ENCODE data around the gene LETM1.
A peak's percentile ranks its signal among the peaks of the same experiment; 100 is the strongest.

LETM1 gene

DNA sequence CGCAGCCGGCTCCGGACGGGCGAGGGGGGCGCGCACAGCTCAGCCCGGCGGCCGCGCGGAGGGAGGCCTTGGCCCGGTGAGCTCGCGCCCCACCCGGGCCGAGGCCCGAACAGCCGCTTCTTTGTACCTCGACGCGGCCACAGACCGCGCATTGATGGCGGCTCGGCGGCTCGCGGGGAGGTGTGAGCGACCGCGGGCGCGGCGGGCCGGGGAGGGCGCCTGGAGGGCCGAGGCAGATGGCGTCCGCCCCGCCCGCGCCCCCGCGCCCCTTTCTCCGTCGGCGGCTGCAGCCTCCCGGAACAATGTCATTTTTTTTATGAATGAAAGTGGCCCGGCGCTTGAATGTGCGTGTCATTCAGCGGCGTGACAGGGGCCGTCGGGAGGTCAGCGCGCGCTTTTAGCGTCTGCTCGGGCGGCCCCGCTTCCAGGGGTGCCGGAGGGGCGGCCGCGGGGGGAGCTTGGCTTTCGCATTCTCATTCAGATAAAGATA lies 61.1 kb downstream of the LETM1 start:
- no peak for DNase-seq (ENCODE audit: low spot score)

DNA sequence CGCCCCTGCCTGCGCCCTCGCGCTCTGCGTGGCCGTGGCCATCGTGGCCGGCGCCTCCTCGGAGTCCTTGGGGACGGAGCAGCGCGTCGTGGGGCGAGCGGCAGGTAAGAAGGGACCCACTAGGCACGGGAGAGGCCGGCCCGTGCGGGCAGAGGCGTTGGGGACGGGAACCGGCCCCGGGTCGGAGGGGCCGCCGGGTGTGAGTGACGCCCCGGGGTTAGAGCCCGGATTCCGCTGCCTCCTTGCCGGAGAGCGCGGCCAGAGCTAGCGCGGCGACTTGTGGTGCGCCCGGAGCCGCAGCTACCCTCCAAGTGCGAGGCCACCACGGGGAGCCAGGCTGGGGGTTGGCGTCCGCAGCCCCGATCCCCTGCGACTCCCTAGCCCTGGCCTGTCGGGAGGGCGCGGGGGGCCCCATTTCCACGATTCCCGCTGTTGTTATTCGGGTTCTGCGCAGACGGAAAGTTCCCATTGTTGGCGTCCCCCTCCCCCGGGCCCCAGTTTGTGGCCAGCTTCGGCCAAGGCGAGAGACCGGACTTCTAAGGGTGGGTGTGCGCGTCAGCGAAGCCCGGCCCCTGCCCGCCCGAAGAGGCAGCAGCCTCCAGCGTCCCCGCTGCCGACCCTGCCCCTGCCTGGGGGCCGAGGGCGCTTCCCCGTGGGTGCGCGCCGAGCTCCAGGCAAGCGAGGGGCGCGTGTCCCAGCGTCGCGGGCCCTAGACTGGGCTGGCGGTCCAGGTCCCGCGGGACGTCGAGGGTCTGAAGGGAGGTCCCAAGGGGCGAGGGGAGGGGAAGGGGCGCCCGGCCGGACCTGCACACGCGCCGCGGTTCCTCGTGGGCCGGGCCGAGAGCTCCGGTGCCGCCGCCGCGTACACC lies 61.8 kb downstream of the LETM1 start:
- DNase-seq (ENCODE audit: low spot score): no peak

DNA sequence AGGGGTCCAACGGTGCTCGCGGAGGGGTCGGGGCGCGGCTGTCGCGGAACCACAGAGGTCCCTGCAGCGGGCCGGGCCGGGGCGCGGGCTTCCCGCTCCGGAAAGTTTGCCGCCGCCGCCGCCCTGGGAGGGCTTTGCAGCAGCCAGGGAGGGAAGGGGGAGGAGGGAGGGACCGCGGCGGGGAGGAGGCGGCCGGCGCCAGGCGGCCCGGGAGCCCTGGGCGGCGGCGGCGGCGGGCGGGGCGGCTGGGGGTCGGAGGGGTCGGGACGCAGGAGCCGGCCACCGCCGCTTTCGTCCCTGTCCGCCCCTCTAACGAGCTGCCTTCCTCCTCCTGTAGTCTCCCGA lies 62.5 kb downstream of the LETM1 start:
- DNase-seq (ENCODE audit: low spot score): peak; percentile 28

DNA sequence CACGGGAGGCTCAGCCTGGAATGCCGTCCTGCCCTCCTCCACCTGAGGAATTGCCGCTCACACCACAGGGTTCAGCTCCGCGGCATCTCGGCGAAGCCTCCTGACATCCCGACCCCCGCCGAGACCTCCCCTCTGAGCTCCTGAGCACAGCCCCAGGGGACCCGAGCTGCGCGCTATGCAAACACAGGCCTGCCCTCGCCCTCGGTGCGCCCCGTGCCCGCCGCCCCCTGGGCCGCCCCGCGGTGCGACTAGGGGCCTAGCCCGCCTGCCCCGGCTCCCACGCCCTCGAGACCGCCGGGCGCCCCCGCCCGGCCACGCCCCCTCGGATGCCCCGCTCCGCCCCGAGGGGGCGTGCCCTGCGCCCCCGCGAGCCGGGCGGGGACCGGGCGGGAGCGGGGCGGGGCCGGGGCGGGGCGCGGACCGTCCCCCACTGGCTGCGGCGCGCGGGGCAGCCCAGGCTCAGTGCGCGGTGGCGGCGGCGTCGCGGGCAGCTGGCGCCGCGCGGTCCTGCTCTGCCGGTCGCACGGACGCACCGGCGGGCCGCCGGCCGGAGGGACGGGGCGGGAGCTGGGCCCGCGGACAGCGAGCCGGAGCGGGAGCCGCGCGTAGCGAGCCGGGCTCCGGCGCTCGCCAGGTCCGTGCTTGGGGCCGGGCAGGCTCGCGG lies 63.0 kb downstream of the LETM1 start, which contains the start of gene FGFR3:
Gene FGFR3, plus strand, starts transcription at position 462 of the 664 bp plus-strand sequence. CDS start 642 bp downstream, outside the sequence.
- no peak for DNase-seq (ENCODE audit: low spot score)

DNA sequence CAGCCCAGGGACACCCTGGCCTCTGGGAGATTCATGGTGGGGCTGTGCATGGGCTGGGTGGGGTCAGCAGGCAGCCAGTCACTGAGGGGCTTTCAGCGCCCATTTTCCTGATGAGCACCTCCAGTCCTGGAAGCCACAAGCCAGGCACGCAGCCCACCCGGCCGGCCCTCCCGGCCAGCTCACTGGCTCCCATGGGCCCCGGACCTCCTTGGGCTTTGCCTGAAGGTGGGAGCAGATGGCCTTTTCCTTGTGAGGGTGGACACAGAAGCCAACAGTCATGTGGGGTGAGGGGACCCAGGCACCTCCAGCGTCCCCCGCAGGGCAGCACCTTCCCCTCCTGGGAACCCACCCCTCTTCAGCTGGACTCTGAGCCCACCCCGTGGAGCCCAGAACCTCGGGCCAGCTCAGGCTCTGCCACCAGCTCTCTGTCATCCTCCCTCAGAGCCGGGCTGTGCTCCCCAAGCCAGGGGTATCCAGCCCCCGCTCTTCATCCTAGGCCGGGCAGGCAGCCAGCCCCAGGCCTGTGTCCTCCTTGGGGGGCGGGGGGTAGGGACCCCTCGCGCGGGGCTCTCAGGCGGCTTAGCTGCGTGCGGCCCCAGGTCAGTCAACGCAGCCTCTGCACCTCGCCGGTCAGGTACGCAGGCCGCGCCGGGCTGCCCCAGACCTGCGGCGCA lies 63.7 kb downstream of the LETM1 start:
- no peak for DNase-seq (ENCODE audit: low spot score)

DNA sequence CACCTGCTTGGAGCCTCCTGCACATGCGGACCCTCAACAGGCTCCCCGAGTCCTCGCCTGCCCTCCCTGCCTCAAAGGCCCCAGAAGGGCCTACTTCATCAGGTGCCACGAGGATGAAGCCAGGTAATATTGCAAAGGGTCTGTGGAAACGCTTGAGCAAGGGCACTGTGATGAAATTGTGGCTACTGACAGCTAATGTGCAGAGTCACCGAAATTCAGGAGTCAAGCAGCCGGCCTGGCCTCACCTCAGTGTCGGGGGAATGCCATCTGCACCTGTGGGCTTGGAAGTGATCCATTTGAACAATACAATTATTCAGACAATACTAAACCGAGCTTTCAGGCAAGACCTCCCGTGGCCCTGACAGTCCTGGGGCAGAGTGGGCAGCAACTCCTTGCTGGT lies 66.0 kb downstream of the LETM1 start:
- no peak for DNase-seq (ENCODE audit: low spot score)

DNA sequence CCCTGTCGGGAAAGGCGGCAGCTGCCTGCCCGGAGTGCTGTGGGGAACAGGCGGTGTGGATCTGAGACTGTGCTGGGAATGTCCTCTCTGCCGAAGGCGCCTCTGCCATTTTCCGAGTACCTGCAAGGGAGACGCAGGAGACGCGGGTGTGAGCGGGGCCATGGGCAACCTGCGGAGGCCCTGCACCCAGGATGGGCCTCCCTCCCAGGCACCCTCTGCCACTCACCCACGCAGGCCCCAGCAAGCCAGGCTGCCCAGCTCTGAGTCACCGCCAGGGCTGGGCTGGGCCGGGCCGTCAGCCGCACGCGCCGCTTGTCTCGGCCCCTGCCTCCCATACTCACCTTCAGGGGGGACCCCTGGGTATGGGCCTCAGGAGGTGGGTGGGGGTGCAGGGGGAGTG lies 66.4 kb downstream of the LETM1 start:
- DNase-seq (ENCODE audit: low spot score): no peak

DNA sequence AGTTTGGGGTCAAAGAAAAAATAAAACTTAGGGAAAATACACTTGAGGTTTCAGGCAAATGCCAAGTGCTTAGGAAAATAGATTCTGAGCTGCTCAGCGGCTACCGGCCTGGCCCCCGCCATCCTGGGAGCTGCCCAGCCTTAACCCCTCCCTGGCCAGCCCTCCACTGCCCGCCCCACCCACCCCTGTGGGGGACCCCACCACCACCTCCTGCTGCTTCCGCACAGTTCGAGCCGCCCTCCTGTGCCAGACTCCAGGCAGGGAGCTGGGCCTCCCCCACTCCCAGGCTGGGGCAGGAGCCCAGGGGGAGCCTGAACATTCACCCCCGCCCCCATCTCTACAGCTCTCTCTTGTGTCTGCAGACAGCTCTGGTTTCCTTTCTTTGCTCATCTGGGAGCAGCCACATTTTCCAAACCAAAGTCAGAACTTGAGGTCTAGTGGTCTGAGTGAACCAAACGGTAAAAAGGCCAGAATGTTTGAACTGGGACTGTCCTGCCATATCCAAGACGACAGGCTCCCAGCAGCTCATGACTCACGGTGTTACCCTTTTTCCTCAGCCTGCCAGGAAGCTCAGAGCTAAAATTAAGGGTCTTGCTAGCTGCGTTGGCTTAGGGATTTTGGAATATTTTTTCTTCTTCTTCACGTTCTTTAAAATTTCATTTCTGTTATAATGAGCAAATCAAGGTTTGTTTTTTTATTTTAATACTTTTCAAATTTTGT lies 67.5 kb downstream of the LETM1 start:
- DNase-seq (ENCODE audit: low spot score): no peak

DNA sequence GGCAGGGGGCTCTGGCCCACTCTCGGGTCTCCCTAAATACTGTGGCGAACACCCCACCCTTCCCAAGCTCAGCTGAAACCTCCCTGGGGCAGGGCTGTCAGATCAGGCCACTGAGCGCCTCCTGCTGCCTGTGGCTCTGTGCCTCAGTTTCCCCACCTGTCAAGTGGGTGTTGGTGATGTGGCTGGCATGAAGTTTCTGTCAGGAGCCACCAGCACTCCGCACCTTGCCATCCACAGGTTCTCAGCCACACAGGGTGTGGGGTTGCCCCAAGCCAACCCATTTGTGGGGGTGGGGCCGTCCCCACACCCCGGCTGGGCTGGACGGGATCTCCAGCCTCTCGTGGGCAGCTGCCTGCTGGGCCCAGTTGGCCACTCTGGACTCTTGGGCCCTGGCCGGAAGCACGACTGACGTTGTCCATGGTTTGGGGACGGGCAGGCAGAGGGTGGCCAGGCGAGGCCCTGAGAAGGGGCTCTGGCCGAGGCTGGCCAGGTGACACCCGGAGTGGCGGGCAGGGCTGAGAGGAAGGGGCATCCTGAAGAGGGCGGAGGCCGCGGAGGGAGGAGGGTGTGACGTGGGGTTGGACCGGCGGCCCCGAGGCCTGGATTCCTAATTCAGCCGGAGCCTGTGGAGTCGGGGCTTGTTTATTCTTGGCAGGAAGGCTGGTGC lies 68.4 kb downstream of the LETM1 start:
- DNase-seq (ENCODE audit: low spot score): no peak

DNA sequence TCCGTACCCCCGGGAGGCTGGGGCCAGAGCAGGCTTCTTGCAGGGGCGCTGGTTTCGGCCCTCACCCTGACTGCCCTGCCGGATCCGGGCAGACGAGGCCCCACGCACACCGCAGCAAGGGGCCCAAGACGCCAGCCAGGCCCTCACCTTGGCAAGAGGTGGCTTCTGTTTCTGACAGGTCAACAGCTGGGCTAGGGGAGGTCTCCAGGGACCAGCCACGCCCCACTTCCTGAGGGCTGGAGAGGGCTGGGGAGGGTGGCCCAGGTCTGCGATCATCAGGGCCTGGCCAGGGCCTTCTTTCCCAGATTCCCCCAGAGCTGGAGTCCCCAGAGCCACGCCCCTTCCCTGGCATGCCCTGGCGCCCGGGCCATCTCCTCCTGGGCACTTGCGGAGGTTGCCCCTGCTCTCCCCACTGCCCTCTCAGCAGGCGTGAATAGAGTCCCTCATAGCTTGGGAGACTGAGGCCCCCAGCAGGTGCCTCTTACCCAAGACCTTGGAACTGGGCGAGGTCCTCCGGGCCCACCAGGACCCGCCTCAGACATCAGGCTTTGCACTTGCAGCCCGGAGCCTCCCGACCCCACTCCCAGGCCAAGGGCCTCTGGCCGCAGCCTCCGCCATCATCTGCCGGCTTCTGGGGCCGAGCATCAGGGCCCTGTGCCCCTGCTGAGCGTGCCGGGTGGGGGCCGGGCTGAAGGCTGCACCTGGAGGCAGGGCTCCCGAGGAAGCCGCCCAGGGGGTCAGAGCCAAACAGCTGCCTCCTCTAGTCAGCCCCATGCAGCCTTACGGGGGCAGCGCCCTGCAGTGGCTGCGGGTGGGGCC lies 69.2 kb downstream of the LETM1 start:
- DNase-seq (ENCODE audit: low spot score): no peak

DNA sequence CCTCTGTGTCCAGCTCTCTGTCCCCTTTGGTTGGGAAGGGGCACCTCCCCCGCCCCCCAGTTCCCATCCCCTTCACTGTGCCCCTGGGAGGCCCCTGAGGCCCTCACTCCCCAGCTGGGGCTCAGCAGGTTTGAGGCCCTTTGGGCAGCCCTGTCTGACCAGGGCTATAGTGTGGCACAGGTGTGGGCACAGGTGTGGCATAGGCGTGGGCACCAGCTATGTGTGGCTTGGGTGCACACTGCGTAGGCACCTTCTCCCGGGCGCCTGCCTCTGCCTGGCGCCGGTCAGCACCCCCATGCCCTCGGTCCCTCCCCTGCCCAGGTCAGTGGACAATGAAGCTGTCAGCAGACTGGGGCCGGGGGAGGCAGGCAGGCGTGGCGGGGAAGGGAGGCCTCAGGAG lies 70.4 kb downstream of the LETM1 start:
- DNase-seq (ENCODE audit: low spot score): no peak

DNA sequence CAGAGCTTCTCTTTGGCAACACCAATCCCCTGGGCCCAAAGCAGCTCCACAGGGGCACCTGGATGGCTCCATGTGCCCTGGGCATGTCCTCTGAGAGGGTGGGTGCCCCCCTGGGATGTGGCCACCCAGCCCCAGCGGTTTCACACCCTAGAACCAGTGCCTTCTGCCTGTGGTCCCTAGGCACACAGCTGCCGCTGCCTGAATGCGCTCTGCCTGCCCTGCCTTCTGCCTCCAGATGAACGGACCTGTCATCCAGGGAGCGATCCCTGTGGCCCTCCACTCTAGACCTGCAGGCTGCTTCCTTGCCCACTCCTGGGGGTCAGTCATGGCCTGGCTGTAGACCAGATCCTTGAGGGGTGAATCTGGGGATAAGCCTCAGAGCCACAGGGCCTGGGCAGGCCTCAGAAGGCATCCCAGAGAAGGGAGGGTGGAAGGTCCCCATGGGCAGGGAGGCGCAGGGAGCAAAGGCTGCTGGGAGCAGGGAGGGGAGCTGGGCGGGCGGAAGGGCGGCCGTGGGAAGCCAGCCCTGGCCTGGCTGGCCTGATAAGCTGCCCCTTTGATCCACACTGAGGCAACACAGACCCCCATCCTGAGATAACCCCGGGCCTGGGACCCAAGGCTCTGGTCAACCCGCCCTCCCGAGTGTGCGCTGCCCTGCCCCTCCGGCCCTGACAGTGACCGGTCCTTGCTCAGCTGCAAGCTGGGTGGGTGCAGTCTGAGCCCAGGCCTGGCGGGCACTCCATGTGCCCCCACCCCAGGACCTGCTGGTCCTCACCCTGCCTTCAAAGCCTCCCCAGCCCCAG lies 71.0 kb downstream of the LETM1 start:
- DNase-seq (ENCODE audit: low spot score): no peak

DNA sequence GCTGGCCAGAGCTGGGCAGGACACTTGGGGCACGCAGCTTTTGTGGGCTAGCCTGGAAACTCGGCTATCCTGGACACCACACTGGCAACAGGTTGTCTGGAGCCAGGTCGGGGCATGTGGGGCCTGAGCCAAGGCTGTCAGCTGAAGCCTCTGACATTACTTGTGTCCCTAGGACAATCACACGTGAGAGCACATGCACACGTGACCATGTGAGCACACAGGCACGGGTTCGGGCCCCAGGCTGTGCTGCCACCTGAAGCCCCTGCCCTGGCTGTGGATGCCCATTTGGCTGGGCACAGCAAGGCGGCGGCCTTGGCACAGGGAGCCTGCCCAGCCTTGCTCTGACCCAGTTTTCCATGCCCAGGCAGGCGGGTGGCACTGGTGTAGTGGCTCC lies 71.6 kb downstream of the LETM1 start:
- DNase-seq (ENCODE audit: low spot score): no peak

DNA sequence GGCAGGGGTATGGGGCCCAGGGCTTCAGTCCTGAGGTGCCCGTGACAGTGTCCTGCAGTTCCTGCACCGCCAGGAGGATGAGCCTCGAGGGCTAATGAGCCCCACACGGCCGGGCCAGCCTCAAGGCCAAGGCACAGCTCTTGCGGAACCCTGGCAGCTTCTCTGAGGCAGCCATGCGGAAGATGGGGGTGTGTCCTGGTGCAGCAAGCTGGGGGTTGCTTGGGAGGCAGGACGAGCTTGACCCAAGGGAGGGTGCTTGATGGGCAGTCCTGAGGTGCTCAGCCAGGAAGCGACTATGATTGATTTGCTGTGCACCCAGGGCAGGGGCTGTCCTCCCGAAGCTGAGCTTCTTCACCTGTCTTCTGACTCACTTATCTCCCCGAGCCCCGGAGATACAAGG lies 72.0 kb downstream of the LETM1 start:
- DNase-seq (ENCODE audit: low spot score): no peak

DNA sequence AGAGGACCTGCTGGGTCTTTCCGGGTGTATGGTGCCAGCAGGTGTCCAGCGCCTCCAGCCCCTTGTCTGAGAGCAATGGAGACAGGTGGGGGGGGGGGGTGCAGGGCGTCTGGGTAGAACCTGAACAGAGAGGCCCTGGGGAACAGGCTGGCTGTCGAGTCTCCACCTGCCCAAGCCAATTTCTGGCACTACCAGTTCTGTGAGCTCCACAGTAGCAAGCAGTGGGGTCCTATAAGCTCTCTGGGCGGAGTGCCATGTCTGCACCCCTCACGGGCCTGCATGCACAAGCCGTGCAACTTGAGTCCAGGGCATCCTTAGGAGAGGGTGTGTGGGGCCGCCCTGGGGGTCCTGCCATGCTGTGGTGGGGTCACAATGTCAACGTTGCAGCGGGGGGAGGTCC lies 72.9 kb downstream of the LETM1 start:
- no peak for DNase-seq (ENCODE audit: low spot score)

DNA sequence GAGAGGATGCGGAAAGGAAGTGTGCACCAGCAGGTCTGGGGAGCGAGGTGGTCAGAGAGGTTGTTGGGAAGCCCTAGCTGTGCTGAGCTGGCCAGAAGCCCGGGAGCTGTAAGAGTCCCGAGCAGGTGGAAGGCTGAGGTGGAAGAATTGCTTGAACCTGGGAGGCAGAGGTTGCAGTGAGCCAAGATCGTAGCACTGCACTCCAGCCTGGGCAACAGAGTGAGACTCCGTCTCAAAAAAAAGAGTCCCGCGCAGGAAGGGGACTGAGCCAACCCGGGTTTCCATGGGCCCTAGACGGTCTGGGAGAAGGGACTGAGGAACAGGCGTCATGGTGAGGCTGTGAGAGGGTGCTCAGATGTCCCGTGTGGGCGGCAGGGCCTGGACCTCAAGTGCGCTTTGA lies 75.5 kb downstream of the LETM1 start:
- DNase-seq (ENCODE audit: low spot score): no peak

DNA sequence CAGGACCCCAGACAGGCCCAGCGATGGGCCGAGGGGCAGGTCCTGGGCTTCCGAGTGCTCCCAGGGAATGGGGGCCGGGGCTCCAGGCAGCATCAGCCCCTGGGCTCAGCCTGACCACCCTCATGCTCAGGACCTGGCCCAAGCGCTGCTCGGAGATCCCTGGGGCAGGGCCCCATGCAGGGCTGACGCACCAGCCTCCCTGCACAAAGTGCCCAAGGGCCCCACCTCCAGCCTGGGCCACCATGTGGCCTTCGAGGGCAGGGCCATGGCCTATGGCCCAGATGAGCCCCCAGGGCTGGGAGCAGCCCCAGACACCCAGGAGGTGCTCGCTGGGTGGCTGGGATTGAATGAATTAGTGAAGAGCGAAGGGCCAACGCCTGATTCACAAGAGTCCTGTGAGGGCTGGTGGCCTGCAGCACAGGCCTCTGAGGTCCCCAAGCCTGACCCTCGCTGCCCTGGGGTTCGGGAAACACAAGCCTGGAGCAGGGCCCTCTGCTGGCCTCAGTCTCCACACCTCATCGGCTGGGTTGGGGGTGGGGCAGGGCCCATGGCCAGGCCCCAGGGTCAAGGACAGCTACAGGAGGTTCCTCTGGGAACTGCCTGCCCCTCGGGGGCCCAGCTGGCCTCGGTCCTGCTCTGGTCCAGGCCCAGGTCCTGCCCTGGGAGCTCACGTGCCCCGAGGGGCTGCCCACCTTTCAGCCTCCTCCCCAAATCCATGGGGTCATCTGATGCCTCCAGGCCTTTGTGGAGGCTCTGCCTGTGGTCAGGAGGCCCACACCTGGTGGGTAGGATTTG lies 76.2 kb downstream of the LETM1 start:
- no peak for DNase-seq (ENCODE audit: low spot score)

DNA sequence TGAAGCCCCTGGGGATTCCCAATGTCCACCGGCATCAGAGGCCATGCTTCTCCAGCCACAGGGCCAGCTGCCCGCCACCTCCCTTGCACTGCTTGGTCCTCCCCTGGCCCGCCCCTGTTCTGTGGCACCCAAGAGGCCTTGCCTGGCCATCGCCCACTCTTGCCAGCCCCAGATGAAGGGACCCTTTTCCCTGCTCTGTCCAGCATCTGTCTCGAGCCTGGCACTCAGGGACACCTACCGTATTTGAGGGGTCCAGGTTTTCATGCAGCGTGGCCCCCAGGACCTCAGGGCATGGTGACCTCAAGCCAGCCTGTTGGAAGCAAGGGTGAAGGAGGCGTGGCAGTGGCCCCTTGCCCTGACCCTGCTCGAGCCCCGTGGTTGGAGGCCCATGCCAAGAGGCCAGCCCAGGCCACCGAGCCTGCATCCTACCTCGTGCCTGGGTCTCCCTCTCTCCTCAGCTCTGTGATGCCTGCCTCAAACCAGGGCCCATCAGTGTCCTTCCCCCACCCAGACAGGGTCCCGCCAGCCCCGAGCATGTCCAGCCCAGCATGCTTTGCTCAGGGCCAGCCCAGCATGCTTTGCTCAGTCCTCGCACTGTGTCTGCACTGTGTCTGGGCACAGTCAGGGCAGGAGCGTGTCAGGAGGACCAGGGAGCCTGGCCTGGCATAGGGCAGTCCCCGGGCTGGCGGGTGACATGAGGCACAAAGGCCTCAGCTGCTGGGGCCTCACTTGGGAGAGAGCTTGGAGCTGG lies 77.1 kb downstream of the LETM1 start:
- DNase-seq (ENCODE audit: low spot score): no peak
